PC-3 (cell line): ENCODE measurements around the gene RNPEP.

Experiments
- EZH2 ChIP-seq: fragments of 300-600 bp; sonication (generic); IDR thresholded peaks from one replicate; pipeline ENCODE4 v1.6.1; 2017; ENCODE audit warnings: antibody characterized with exemption, mild to moderate bottlenecking, low read length; ENCODE audit not compliant: unreplicated experiment
- EZH2phosphoT487 ChIP-seq: fragments of 300-600 bp; sonication (generic); IDR thresholded peaks from 2 replicates; pipeline ENCODE4 v1.6.1; 2018; ENCODE audit warnings: mild to moderate bottlenecking, antibody characterized with exemption, low read length, borderline replicate concordance
- TF ChIP-seq, protein P1 (sequence below): fragments of 300-600 bp; sonication (generic); conservative IDR thresholded peaks from 2 replicates; pipeline ENCODE4 v1.5.1; 2017; ENCODE audit warnings: antibody characterized with exemption, low read depth, mild to moderate bottlenecking, low read length

DNA sequence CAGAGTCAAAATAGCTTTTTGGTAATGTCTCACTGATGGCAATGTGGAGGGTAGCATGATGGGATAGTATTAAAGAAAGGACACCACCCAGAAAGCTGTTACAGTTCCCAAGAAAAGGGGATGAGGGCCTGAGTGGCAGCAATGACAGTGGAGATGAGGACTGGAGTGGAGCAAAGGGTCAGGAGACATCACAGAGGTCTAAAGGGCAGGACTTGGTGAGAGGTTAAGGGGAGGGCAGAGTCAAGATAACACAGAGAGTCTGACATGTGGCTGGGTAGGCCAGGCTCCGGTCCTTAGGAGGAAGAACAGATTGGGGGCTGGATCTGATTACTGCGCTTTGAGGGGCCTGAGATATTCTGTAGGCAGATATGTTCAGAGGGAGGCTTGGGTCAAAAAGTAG, 47.3 kb downstream of the RNPEP start:
- TF ChIP-seq, protein P1, sequence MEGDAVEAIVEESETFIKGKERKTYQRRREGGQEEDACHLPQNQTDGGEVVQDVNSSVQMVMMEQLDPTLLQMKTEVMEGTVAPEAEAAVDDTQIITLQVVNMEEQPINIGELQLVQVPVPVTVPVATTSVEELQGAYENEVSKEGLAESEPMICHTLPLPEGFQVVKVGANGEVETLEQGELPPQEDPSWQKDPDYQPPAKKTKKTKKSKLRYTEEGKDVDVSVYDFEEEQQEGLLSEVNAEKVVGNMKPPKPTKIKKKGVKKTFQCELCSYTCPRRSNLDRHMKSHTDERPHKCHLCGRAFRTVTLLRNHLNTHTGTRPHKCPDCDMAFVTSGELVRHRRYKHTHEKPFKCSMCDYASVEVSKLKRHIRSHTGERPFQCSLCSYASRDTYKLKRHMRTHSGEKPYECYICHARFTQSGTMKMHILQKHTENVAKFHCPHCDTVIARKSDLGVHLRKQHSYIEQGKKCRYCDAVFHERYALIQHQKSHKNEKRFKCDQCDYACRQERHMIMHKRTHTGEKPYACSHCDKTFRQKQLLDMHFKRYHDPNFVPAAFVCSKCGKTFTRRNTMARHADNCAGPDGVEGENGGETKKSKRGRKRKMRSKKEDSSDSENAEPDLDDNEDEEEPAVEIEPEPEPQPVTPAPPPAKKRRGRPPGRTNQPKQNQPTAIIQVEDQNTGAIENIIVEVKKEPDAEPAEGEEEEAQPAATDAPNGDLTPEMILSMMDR: no peak
- TF ChIP-seq EZH2 (no peak), EZH2phosphoT487 (no peak)
